SK-N-MC (cell line): ENCODE results near the gene HOMER2.

ENCODE experiments used
- EZH2 ChIP-seq: fragments of 200-600 bp; sonication (generic); IDR thresholded peaks from one replicate; pipeline ENCODE4 v1.6.1; 2017; ENCODE audit warnings: antibody characterized with exemption
- FOXP2 ChIP-seq: optimal IDR thresholded peaks from 2 replicates; pipeline ENCODE3; 2011; ENCODE audit warnings: mild to moderate bottlenecking, moderate library complexity; ENCODE audit not compliant: insufficient read depth; ENCODE audit errors: extremely low read length, control extremely low read depth

DNA sequence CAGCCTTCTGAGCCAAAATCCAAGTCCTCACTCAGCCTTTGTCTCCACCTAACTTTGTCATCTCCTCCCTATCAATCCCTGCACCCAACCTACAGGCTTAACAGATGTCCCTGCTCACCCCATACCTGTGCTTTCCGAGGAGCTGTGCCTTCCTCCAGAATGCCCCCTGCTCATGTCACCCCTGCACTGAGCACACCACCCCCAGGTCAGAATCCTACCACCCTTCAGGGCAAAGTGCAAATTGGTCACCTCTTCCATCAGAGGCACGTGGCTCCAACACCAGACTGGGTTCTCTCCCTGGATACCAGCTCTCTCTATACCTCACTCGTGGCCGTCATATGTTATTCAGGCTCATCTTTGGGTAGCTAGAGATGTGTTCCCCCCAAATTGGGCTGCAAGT lies 29.8 kb downstream of the HOMER2 start:
- TF ChIP-seq FOXP2 = no peak
- no peak for TF ChIP-seq EZH2
